Mucosa of stomach (tissue), 1 donor: ENCODE results near the gene RGS4.

ENCODE experiments used
- H3K27me3 ChIP-seq: one replicate; pipeline ENCODE4 v1.7.0; 2013; ENCODE audit warnings: mild to moderate bottlenecking, low read length; ENCODE audit not compliant: control insufficient read depth, insufficient read depth
- H3K36me3 ChIP-seq: one replicate; pipeline ENCODE4 v1.7.0; 2013; ENCODE audit warnings: low read length; ENCODE audit not compliant: control insufficient read depth, insufficient read depth
- H3K4me1 ChIP-seq: one replicate; pipeline ENCODE4 v1.7.0; 2013; ENCODE audit warnings: mild to moderate bottlenecking, low read length; ENCODE audit not compliant: control insufficient read depth, insufficient read depth
- H3K4me3 ChIP-seq: one replicate; pipeline ENCODE4 v1.7.0; 2013; ENCODE audit warnings: low read length
- H3K9ac ChIP-seq: one replicate; pipeline ENCODE4 v1.7.0; 2013; ENCODE audit warnings: mild to moderate bottlenecking, low read length, moderate library complexity
- H3K9me3 ChIP-seq: one replicate; pipeline ENCODE4 v1.7.0; 2013; ENCODE audit warnings: mild to moderate bottlenecking, low read length, moderate library complexity; ENCODE audit not compliant: control insufficient read depth
- donor health status: Pancreatic carcinoma.

The RGS4 gene

GRCh38 chr1:163115887-163116286, 46.7 kb downstream of the RGS4 start:
- H3K4me3 ChIP-seq = no peak overlapping the region
- H3K9ac ChIP-seq = no peak overlapping the region
- H3K4me1 ChIP-seq = no peaks in the 10 kb centered on the region
- no peaks in the 10 kb centered on the region for H3K27me3 ChIP-seq
- H3K36me3 ChIP-seq = no peaks in the 10 kb centered on the region
- no peaks in the 10 kb centered on the region for H3K9me3 ChIP-seq

- H3K9me3 ChIP-seq = no peaks in the 10 kb centered on the region
- H3K36me3 ChIP-seq = no peaks in the 10 kb centered on the region
- H3K4me1 ChIP-seq = no peaks in the 10 kb centered on the region
- H3K9ac ChIP-seq = no peak overlapping the region
- no peaks in the 10 kb centered on the region for H3K27me3 ChIP-seq
- H3K4me3 ChIP-seq = no peak overlapping the region
Observed at GRCh38 chr1:163119707-163120106, 50.5 kb downstream of the RGS4 start.

GRCh38 chr1:163120372-163120771, 51.2 kb downstream of the RGS4 start:
- Histone ChIP-seq H3K4me3 (no peak overlapping the region), H3K36me3 (no peaks in the 10 kb centered on the region), H3K4me1 (no peaks in the 10 kb centered on the region), H3K9ac (no peak overlapping the region), H3K9me3 (no peaks in the 10 kb centered on the region), H3K27me3 (no peaks in the 10 kb centered on the region)

GRCh38 chr1:163124812-163125211, 55.7 kb downstream of the RGS4 start:
- H3K27me3 ChIP-seq = no peaks in the 10 kb centered on the region
- H3K9ac ChIP-seq = no peak overlapping the region
- no peaks in the 10 kb centered on the region for H3K4me1 ChIP-seq
- H3K4me3 ChIP-seq = no peak overlapping the region
- H3K9me3 ChIP-seq = no peaks in the 10 kb centered on the region
- H3K36me3 ChIP-seq = no peaks in the 10 kb centered on the region
